NCI-H187 treated with DMSO at 0.1 percent for 48 hours (cell line): ENCODE results near the gene RETN.

ENCODE experiments used
- DNase-seq: peaks from one replicate; lab custom pipeline; 2025; lab: John Stamatoyannopoulos, UW

RETN gene

DNA sequence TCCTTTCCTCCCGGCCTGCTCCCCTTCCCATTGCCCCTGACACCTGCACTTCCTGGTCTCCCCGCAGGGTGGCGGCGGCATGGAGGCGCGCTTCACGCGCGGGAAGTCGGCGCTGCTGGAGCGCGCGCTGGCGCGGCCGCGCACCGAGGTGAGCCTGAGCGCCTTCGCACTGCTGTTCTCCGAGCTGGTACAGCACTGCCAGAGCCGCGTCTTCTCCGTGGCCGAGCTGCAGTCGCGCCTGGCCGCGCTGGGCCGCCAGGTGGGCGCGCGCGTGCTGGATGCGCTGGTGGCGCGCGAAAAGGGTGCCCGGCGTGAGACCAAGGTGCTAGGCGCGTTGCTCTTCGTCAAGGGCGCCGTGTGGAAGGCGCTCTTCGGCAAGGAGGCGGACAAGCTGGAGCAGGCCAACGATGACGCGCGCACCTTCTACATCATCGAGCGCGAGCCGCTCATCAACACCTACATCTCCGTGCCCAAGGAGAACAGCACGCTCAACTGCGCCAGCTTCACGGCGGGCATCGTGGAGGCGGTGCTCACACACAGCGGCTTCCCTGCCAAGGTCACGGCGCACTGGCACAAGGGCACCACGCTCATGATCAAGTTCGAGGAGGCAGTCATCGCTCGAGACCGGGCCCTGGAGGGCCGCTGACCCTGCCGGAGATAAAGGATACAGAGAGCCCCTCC is 13.5 kb downstream of the RETN start:
- DNase-seq = no peak

DNA sequence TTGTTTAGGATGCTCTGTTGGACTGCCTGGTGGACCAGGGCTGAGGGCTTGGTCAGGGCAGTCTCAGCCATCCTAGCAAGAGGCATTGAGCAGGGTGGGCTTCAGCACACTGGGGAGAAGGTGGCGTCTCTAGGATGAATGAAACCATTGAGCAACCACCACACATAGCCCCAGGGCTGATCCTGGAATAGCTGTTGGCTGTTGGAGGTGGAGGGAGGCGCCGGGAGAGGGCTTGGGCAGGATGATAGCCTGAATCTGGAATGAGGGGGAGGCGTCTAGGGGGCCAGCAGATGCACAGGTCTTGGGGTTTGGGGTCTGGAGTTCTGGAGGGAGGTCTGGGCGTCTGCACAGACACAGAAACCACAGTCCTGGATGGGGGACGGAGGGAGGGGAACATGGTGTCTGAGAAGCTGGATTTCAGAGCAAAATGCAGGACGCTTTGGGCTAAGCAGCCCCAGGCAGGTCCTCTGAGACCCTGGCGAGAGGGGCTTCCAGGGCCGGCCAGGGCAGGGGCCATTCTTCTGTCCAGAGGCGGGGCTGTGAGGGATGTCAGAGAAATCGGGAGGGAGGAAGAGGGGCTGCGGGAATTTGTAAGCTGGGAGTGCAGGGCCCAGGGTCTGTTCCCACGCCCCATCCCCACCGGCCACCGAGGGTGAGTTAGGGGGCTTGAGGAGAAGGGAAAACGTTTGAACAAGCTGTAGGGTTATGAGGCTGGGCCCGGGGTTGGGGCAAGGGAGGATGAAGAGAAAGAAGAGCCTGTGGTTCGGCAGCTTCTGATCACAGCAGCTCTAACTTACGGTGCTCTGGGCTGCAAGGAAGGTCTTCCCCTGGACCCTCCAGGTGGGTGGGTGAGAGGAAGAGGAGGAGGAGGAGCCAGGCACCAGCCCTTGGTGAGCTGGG is 16.9 kb downstream of the RETN start:
- no peak for DNase-seq

DNA sequence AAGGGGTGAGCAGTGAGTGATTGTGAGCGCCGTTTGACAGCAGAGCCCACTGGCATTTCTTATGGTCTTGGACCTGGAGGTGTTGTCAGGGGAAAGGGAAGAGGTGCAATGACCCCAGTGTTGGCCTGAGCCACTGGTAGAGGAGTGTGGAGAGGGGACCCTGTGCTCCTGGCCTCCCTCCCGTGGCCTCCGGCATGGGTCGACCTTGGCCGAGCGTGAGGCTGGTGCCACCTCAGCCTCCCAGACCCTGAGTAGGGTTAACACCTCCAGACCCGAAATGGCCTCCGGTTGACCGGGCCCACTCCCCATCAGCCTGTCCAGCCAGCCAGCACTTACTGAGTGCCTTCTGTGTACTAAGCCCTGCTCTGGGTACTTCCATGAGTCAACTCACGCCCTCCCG is 18.3 kb downstream of the RETN start:
- no peak for DNase-seq

DNA sequence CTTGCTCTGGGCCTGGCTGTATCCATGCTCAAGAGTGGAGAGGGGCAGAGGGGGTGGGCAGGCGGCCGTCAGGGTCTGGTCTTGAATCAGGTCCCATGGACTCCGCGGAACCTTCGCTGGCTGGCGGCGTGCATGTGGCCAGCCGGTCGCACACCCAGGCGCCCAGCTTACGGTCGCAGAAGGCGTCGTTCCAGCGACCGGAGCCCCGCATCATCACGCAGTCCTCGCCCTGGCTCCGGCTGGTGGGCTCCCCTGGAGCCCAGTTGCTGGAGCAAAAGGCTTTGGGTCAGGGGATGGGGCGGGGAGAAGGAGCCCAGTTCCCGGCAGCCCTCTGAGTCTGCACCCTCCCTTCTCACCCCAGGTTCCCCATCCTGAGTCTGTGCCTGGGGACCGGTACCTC is 20.3 kb downstream of the RETN start:
- no peak for DNase-seq

DNA sequence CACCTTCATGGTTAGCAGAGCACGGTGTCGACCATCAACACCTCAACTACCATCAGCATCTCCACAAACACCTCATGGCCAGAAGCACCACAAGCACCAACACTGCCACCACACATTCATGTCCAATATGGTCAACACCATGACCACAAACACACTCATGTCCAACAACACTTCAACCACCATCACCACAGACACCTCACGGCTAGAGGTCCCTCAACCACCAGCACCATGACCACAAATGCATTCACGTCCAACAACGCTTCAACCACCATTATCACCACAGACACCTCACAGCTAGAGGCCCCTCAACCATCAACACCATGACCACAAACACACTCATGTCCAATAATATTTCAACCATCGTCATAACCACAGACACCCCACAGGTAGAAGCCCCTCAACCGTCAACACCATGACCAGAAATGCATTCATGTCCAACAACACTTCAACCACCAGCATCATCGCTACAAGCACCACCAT is 22.0 kb downstream of the RETN start:
- no peak for DNase-seq

DNA sequence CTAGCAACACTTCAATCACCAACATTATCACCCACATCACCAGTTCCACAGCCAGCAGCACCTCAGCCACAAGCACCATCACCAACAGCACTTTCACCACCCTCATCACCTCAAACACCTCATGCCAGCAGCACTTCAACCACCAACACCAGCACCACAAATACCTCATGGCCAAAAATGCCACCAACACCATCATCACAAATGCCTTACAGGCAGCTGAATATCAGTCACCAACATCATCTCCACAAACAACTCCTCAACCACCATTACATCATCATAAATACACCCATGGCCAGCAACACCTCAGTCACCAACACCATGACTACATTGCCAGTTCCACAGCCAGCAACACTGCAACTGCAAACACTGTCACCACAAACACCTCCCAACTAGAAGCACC is 22.6 kb downstream of the RETN start:
- no peak for DNase-seq

DNA sequence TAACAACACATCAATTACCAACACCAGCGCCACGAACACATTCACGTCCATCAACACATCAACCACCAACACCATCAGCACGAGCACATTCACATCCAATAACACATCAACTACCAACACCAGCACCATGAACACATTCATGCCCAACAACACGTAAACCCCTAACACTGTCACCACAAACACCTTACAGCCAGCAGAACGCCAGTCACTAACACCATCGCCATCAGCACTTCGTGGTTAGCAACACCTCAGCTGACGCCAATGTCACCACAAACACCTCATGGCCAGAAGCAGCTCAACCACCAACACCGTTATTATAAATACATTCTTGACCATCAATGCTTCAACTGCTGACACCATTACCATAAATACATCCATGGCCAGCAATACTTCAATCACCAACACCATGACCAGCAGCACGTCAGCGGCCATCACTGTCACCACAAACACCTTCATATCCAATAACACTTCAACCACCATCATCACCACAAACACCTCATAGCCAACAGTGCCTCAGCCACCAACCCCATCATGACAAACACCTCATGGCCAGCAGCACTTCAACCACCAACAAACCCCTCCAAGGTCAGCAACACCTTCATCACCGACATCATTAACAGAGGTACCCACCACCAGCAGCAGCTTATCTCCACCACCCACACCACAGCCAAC is 23.7 kb downstream of the RETN start:
- no peak for DNase-seq

DNA sequence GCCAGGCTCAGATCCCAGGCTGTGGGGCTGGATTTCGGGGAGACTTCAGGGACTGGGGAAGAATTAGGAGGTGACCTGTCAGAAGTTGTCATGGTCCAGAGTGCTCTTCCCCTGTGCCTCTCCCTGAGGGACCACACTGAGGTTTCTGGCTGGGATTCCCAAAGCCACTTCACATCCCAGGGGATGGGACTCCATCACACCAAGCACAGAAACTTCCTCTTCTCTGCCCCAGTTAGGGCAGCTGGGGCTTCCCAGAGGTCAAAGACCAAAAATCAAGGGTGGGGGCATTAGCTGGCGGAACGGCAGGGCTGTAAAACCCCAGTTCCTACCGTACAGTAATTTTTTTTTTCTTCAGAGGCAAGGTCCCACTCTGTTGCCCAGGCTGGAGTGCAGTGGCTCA is 25.6 kb downstream of the RETN start:
- DNase-seq = no peak

DNA sequence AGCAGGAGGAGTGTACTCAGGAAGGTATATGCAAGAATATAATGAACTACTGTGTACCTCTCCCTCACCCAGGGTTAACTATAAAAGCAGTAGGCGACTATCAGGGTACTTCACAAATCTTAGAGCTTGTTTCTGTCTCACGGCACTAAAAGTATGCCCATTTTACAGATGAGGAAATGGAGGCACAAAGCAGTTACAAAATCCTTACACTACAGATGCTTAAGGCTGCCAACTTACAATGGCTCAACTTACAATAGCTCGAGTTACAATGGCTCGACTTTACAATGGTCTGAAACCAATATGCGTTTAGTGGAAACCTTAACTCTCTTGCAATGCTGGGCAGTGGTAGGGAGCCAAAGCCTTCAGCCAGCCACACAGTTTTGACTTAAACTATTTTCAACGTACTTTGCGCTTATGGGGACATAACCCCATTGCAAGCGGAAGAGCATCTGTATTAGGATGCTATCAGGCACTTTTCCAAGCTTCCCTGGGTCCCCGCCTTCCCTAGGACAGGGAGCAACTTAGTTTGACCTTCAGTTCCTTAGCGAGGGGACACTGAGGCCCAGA is 29.0 kb downstream of the RETN start:
- DNase-seq = no peak

DNA sequence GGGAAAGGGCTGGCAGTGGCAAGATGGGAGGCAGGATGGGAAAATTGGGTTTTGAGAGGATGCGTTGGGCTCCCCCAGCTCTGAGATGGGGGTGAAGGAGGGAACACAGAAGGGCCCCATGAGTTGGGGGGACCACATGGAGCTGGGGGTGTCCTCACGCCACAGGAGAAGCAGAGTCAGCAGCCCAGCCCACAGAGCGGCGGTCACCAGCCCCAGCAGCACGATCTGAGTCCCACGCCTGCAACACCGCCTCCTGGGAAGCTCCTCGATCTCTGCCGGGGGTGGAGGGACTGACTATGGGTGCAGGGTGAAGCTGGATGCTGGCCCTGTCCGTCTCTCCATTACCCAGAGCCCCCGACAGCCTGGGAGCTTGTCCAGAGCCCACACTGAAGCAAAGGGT is 29.7 kb downstream of the RETN start:
- DNase-seq = no peak

DNA sequence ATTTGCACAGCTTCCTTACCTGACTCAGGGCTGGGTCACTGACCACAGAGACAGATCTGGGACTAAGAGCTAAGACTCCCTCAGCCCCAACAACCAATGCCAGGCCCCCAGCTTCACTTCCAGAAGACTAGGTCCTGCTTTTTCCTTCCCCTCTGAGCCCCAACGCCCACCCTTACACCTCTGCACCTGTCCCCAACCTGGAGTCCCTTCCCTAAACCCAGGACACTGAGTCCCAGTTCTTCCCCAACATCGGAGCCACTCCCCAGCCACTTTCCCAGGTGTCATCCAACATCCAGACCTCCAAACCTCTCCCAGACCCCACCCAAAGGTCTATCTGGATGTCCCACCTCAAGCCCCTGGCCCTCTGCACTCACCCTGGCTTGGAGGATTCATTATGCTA is 30.2 kb downstream of the RETN start:
- no peak for DNase-seq

DNA sequence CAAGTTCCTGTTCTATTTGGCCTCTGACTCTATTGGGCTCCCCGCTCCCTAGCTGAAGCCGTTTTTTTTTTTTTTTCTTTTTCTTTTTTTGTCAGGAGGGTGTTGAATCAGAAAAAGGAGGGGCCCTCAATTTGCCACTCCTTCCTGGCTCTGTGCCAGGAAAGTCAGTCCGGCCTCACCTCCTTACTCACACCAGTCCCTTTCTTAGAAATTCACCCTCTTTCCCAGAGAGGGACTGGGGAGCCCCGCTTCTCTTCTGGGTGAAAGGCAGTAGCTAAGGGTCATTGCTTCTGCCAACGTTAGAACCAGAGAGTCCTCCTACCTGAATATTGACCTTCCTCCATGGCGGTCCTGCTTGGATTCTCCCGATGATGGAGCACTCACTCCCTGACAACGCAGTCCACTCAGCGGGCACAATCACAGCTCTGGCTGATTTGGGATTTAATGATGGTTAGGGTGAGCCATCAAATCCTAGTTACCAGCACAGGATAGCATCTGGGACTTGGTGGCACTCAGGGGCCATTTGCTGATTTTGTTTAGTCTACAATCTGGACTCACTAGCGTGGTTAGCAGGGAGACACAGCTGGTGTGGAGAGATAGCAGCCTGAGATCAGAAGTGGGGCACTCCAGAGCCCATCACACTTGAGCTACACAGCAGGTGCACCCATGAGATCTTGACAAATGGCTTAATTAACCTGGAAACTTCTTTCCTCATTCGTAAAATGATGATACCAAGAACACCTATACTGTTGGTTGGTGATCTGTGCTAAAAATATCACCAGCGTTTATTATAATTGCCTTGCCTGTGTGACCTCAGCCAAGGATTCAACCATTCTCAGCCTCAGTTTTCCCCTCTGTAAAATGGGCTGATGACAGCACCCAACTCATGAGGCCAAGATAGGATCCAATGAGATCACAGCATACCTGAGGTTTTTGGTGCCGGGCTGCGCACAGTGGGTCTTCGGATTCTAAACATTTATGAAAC is 30.9 kb downstream of the RETN start:
- DNase-seq = no peak

DNA sequence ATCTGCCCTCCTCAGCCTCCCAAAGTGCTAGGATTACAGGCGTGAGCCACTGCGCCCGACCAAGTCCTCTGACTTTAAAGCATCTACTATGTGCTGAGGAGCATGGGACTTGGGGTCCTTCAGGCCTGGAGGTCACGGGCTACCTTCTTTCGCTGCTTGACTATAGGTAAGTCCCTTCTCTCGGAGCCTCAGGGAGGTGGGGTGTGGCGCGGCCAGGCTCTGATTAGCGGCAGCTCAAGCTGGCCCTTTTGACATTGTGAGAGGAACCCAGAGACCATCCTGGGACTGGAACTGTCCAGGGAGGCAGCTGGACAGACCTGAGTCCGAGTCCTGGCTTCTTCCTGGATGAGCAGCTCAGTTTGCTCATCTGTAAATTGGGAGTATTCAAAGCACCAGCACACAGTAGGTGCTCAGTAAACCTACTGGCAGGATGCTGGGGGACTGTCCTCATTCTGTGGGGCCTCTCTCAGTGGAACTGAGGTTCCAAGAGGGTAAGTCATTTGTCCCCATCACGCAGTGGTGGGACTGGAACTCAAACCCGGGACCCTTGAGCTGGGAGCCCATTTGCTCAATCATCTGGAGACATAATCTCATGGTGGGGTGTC is 32.3 kb downstream of the RETN start:
- DNase-seq = no peak

DNA sequence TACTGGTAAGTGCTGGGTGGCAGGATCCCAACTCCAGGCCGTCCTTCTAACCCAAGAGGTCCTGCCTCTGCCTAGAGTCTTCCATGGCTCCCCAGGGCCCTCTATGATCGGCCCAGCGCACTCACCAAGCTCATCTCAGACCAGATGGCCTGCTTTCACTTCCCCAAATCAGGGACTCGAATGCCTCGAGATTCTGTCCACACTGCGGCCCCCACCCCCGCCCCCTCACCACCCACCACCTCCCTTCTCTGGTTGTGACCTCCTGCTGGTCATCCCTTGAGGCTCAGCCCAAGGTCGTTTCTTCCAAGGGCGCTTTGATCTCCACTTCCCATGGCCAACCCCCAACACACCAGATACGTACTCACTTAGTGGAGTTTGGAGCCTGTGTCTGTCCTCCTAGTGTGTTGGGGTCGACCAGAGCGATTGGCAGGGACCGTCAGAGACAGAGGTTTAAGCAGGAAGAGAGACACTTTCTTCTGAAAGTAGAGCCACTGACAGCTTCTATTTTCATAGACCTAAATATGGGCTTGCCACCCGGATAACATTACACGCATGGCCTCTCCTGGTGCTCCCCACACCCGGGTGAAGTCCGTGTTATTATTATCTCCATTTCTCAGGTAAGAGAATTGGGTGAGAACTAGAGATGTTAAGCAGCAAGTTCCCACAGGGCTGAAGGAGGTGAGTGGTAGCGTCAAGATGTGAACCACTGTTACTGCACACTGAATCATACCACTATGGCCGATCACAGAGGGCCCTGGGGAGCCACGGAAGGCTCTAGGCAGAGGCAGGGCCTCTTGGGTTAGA is 33.0 kb downstream of the RETN start, which contains the start of gene FCER2:
Gene FCER2 (minus strand): TSS at position 478 of the 804 bp plus-strand sequence. CDS start 2,371 bp downstream, outside the sequence.
- no peak for DNase-seq

DNA sequence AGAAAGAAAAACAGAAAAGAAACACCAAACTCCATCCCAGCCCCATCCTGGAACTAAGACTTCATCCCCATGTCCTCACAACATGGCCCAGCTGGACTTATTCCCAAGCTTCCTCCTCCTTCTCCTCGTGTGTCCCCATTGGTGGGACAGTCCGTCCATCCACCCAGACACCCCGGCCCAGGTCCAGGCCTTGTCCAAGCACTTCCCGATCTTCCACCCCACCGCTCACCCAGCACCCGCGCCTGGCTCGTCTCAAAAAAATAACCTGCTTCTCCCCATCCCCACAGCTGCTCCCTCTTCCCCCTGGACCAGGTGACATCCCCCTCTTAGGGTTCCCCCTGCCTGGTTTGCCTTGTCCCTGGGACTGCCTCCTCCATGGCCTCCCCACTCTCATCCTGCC is 34.5 kb downstream of the RETN start:
- no peak for DNase-seq

DNA sequence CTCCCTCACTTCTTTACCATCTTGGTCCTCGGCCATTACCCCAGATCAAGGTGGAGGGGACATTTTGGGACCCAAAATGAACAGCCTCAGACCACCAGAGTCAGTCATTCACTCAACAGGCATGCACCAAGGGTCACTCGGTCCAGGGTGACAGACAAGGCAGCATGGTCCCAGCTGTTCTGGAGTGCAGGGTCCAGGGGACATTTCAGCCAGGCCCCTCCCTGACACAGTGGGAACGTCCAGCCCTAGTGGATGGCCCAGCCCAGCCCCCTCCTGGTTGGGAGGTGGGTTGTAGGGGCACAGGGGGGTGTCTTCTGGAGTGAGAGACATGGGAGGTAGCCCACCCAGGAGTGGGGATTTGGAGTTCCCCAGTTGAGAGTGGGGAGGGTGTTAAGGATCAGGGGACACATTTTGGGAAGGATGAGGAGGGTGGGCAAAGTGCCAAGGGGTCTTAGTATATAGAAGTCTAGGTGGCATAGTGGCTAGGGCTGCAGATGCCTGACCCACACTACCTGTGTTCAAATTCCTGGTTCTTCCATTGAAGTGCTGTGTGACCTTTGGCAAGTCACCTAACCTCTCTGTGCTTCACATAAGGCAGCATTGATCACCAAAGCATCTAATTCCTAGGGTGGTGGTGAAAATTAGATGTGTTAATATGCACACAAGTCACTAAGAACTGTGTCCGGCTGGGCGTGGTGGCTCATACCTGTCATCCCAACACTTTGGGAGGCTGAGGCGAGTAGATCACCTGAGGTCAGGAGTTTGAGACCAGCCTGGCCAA is 35.6 kb downstream of the RETN start:
- DNase-seq = no peak

DNA sequence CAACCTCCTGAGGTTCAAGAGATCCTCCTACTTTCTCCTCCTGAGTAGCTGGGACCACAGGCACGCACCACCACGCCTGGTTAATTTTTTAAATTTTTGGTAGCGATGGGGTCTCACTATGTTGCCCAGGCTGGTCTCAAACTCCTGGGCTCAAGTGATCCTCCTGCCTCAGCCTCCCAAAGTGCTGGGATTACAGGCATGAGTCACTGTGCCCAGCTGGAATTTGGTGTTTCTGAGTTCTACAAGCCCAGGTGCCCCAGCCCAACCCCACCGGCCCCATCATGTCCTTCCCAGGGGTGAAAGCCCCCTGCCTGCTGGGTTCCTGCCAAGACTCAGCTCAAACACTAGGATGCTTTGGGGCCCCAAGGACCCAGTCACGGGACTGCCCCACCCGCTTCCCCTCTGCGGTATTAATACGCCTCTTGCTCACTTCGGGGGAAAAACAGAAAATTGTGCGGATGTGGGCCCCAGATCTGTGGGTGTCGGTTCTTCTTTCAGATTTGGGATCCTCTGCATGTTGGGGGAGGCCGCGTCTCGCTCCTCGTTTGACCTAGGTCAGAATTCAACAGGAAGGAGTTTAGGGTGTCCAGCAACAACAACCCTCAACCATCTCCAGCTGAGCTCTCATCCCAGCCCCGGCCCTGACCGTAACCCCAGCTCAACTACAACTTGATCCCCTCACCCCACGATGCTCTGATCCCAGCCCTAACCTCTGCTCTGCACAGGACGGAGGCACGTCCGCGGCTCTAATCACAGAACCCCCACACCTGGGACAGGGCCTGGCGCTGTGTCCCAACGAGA is 36.7 kb downstream of the RETN start:
- DNase-seq = no peak
